ENCODE results near the gene PFDN1. TPM values are rescaled to one million over a fixed set of nuclear protein-coding genes. Genes with fewer than 3 reads are reported as not detected.

Gene PFDN1
- total RNA-seq, 1 experiment from 2014 or later, result 69.1 TPM

GRCh38 chr5:140294753-140295152, 8.1 kb downstream of the PFDN1 start:
- ChIA-PET POLR2A (ENCODE audit: unreplicated experiment) (interaction anchor here (0.6 kb wide), 1 partner anchor 689 kb away, joined by 4 read pairs; no protein-coding TSS in a partner anchor), CTCF (interaction anchor here (1.1 kb wide), 2 partner anchors 33 to 50 kb away, joined by 3 to 6 read pairs; no protein-coding TSS in a partner anchor)
- Histone ChIP-seq H3K9me3 (ENCODE audit: insufficient read depth, low read depth) (no peaks in the 10 kb centered on the region), H3K4me3 (no peak overlapping the region), H3F3A (ENCODE audit: insufficient read depth, low read depth) (peaks cover 29% of the 10 kb centered on the region), H3K27ac (peak overlapping the region; percentile 45), H3K79me2 (ENCODE audit: low read depth) (peaks cover 90% of the 10 kb centered on the region), H3K9me2 (ENCODE audit: insufficient read depth) (no peaks in the 10 kb centered on the region), H3K4me2 (peak overlapping the region; percentile 44), H3K27me3 (ENCODE audit: insufficient read depth, low read depth) (no peaks in the 10 kb centered on the region), H3K4me1 (replicated peaks; ENCODE audit: insufficient read depth) (peaks cover 59% of the 10 kb centered on the region), H2AFZ (no peak overlapping the region), H3K36me3 (ENCODE audit: low read depth) (peaks cover 32% of the 10 kb centered on the region; the same call in 1 of the 2 replicates), H4K20me1 (ENCODE audit: insufficient read depth) (no peaks in the 10 kb centered on the region)
- no peak for DNase-seq
- intact Hi-C loops (cut with micrococcal nuclease; ENCODE audit: unreplicated experiment), result loop anchor here (2.0 kb wide), 1 partner anchor 44 kb away; no protein-coding TSS in a partner anchor
- no TSS peak for BruUV-seq (replicated peaks)
- TF ChIP-seq, protein P1, sequence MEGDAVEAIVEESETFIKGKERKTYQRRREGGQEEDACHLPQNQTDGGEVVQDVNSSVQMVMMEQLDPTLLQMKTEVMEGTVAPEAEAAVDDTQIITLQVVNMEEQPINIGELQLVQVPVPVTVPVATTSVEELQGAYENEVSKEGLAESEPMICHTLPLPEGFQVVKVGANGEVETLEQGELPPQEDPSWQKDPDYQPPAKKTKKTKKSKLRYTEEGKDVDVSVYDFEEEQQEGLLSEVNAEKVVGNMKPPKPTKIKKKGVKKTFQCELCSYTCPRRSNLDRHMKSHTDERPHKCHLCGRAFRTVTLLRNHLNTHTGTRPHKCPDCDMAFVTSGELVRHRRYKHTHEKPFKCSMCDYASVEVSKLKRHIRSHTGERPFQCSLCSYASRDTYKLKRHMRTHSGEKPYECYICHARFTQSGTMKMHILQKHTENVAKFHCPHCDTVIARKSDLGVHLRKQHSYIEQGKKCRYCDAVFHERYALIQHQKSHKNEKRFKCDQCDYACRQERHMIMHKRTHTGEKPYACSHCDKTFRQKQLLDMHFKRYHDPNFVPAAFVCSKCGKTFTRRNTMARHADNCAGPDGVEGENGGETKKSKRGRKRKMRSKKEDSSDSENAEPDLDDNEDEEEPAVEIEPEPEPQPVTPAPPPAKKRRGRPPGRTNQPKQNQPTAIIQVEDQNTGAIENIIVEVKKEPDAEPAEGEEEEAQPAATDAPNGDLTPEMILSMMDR (conservative IDR thresholded peaks at IDR 0.05), result no peak
- TF ChIP-seq EZH2 (IDR thresholded peaks at IDR 0.05; ENCODE audit: low read depth), result no peak

DNA sequence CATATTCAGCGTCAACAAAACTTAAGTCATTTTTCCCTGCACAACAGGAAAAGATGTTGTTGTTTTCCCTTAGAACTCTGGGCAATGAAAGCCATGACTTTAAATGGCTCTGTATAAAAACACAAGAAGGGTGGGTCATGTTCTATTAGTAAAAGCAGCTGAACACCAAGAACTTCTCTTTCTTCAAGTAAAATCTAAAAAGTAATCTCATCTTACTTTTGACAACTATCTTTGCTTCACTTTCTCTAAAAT, 9.1 kb downstream of the PFDN1 start:
- DNase-seq, result no peak
- TF ChIP-seq, protein P1 (conservative IDR thresholded peaks at IDR 0.05), result no peak
- no peak for TF ChIP-seq EZH2 (IDR thresholded peaks at IDR 0.05; ENCODE audit: low read depth)
- no peak overlapping the region for H3K4me3 ChIP-seq
- H3K27ac ChIP-seq, result no peak overlapping the region
- peaks cover 57% of the 10 kb centered on the region for H3K4me1 ChIP-seq (replicated peaks; ENCODE audit: insufficient read depth)
- no peaks in the 10 kb centered on the region for H3K9me2 ChIP-seq (ENCODE audit: insufficient read depth)
- no peaks in the 10 kb centered on the region for H3K27me3 ChIP-seq (ENCODE audit: insufficient read depth, low read depth)
- H3K9me3 ChIP-seq (ENCODE audit: insufficient read depth, low read depth), result no peaks in the 10 kb centered on the region
- ChIA-PET POLR2A (ENCODE audit: unreplicated experiment) (interaction anchor here (0.6 kb wide), 2 partner anchors 113 to 1246 kb away, joined by 3 to 7 read pairs; no protein-coding TSS in a partner anchor), CTCF (interaction anchor here (0.6 to 0.7 kb wide), 2 partner anchors 49 to 1271 kb away, joined by 3 to 5 read pairs; no protein-coding TSS in a partner anchor)
- no TSS peak for BruUV-seq (replicated peaks)
- H4K20me1 ChIP-seq (ENCODE audit: insufficient read depth), result no peaks in the 10 kb centered on the region
- peaks cover 91% of the 10 kb centered on the region for H3K79me2 ChIP-seq (ENCODE audit: low read depth)
- intact Hi-C loops (cut with micrococcal nuclease; ENCODE audit: unreplicated experiment), result loop anchor here (2.0 kb wide), 1 partner anchor 43 kb away; no protein-coding TSS in a partner anchor
- H3F3A ChIP-seq (ENCODE audit: insufficient read depth, low read depth), result peaks cover 26% of the 10 kb centered on the region
- H3K36me3 ChIP-seq (ENCODE audit: low read depth), result peaks cover 29% of the 10 kb centered on the region; the same call in 1 of the 2 replicates
- H3K4me2 ChIP-seq, result no peak overlapping the region
- no peak overlapping the region for H2AFZ ChIP-seq

DNA sequence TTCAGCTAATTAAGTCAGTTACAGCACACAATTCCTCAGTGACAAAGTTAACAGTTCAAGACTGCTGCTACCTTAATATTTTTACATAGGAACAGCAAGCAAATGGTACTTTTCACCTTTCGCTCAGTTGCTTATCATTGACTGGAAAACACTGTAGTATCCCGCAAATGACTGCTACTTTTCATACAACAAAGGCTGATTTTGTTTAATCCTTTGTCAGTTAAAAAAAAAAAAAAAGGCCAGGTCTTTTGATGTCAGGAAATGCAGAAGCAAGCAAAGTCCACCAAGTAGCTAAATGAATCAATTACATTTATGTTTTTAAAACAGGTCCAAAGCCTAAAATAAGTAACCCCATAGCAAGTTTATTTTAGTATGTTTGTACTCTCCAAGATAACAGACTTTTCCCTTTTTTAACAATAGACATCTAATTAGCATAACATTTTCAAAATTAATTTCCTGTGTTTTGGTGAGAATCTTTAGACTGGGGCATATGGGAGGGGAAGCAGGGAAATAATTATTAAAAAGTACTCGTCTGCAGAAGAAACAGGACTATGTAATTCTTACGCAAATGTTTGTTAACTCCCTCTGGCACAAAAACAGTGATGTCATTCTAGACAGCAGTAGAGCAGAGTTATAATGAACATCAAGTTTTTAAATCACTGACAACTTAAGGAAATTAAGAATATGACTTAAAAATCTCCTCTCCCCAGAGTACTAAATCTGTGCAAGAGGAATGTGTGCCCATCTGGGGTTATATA, 9.6 kb downstream of the PFDN1 start:
- peak overlapping the region; percentile 5; the same call in 1 of the 2 replicates for H3K4me2 ChIP-seq
- no TSS peak for BruUV-seq (replicated peaks)
- ChIA-PET POLR2A (ENCODE audit: unreplicated experiment) (interaction anchor here (0.6 kb wide), 1 partner anchor 1247 kb away, joined by 7 read pairs; no protein-coding TSS in a partner anchor), CTCF (interaction anchor here (0.6 to 0.7 kb wide), 2 partner anchors 48 to 1271 kb away, joined by 3 to 5 read pairs; no protein-coding TSS in a partner anchor)
- no peaks in the 10 kb centered on the region for H3K9me3 ChIP-seq (ENCODE audit: insufficient read depth, low read depth)
- intact Hi-C loops (cut with micrococcal nuclease; ENCODE audit: unreplicated experiment), result no loop called here
- peaks cover 26% of the 10 kb centered on the region; the same call in 1 of the 2 replicates for H3K36me3 ChIP-seq (ENCODE audit: low read depth)
- peaks cover 25% of the 10 kb centered on the region for H3F3A ChIP-seq (ENCODE audit: insufficient read depth, low read depth)
- no peak overlapping the region for H2AFZ ChIP-seq
- H4K20me1 ChIP-seq (ENCODE audit: insufficient read depth), result no peaks in the 10 kb centered on the region
- H3K4me1 ChIP-seq (replicated peaks; ENCODE audit: insufficient read depth), result peaks cover 52% of the 10 kb centered on the region
- DNase-seq, result no peak
- H3K4me3 ChIP-seq, result no peak overlapping the region
- no peaks in the 10 kb centered on the region for H3K9me2 ChIP-seq (ENCODE audit: insufficient read depth)
- no peaks in the 10 kb centered on the region for H3K27me3 ChIP-seq (ENCODE audit: insufficient read depth, low read depth)
- peaks cover 91% of the 10 kb centered on the region for H3K79me2 ChIP-seq (ENCODE audit: low read depth)
- H3K27ac ChIP-seq, result peak overlapping the region; percentile 17
- TF ChIP-seq EZH2 (IDR thresholded peaks at IDR 0.05; ENCODE audit: low read depth), result no peak
- TF ChIP-seq, protein P1 (conservative IDR thresholded peaks at IDR 0.05), result no peak
